Spleen (tissue), 7 donors: ENCODE data around the gene GNG7.

Source experiments
- CTCF ChIP-seq, 11 experiments: fragments of 200-600 bp in 7 of 11; fragments of 450-650 bp in 4 of 11; sonication (generic) in 4 of 11; IDR thresholded peaks in 8 of 11; conservative IDR thresholded peaks in 3 of 11; 1 replicate in 7 of 11; 2 replicates in 4 of 11; pipeline versions ENCODE4 v1.4.0 to v1.8.0; 2016 to 2021; ENCODE audit warnings: antibody characterized with exemption in 11 of 11, inconsistent platforms in 4 of 11, mild to moderate bottlenecking in 1 of 11
- POLR2A ChIP-seq, 3 donors: fragments of 450-650 bp; IDR thresholded peaks; one replicate each; pipeline ENCODE4 v1.5.1; 2017; ENCODE audit warnings: antibody characterized with exemption in 3 of 3, mild to moderate bottlenecking in 1 of 3
- POLR2AphosphoS5 ChIP-seq, 3 donors: sonication (generic); formaldehyde crosslinking; IDR thresholded peaks; one replicate each; pipeline ENCODE4 v1.5.1; 2017; ENCODE audit warnings: antibody characterized with exemption in 3 of 3
- donor health status: DM: no; HTN: no; CAD: no; lungs with moderate emphysema.
- donor health status: DM: no; HTN: no; CAD: no.
- donor health status: DM: no; HTN: no; CAD: no.

GRCh38 chr19:2724148-2724557 is 21.7 kb upstream of the GNG7 start:
- TF ChIP-seq CTCF (IDR thresholded peaks at IDR 0.05 in 8 of 11, conservative IDR thresholded peaks at IDR 0.05 in 3 of 11) (no peak), POLR2A (IDR thresholded peaks at IDR 0.05) (no peak), POLR2AphosphoS5 (IDR thresholded peaks at IDR 0.05) (no peak)
